Loucy (cell line): ENCODE data around the gene ZBTB16.

Experiments used
- CTCF ChIP-seq: fragments of 200-600 bp; sonication (generic); conservative IDR thresholded peaks from 2 replicates; pipeline ENCODE4 v1.5.1; 2014; ENCODE audit warnings: mild to moderate bottlenecking, antibody characterized with exemption, low read length
- EZH2phosphoT487 ChIP-seq: fragments of 200-600 bp; IDR thresholded peaks from 2 replicates; pipeline ENCODE4 v1.6.1; 2018; ENCODE audit warnings: antibody characterized with exemption, mild to moderate bottlenecking, moderate library complexity, borderline replicate concordance

- TF ChIP-seq CTCF (no peak), EZH2phosphoT487 (no peak)
These were observed 173.0 kb downstream of the ZBTB16 start for GRCh38 chr11:114232400-114233059.
